NOMO-1 treated with dmso at 0.1 percent for 144 hours (cell line): Measurements from ENCODE around the gene S100A7A.

Source experiments
- DNase-seq: peaks from one replicate; lab custom pipeline; 2025; ENCODE audit not compliant: unreplicated experiment; lab: John Stamatoyannopoulos, UW

Gene S100A7A

DNA sequence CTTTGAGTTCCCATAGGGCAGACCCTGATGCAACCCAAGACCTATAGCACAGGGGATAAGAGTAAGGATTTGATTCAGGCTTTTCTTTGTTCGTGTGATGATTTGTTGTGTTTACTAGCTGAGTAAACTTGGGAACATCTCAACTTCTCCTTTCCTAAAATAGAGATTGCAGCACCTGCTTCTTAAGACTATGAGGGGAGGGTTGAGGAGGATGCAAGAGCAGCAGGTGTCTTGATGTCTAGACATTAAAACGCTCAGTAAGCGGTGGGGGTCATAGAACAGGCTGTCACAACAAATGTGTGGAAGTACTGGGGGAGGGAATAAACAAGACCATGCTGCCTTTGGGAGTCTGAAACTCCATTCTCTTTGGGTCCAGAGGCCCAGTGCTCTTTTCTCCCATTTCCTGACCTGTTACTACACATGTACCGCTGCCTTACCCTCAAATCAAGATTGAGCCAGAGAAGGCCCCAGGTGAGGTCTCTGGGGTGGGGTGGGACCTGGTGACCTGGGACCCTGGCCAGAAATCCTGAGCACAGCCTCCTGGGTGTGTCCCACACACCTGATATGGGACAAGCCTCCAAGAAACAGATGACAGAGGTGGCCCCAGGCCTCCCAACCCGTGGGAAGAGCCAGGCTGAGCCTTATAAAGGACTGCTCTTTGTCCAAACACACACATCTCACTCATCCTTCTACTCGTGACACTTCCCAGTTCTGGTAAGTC lies at the start of gene S100A7A:
TSS of gene S100A7A (plus strand) at position 671 of the 721 bp plus-strand sequence. CDS start 1,563 bp downstream, outside the sequence.
- no peak for DNase-seq

DNA sequence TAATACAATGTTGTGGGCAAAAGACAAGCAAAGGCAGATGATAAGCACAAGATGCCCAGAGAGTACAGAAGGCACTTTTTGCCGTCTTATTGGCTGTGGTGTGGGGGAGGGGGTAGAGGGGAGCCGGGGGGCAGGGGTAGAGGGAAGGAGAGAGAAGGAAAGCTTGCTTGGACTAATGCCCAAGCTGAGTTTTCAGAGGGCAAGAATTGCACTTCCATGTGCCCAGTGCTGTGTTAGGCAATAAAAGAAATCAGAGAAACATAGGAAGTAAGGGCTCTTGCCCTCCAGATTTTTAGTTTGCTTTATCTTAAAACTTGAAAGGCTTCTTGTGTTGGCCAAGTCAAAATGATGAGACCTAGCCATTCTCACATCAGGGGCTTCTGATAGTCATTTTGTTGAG lies 49.2 kb upstream of the S100A7A start:
- no peak for DNase-seq

DNA sequence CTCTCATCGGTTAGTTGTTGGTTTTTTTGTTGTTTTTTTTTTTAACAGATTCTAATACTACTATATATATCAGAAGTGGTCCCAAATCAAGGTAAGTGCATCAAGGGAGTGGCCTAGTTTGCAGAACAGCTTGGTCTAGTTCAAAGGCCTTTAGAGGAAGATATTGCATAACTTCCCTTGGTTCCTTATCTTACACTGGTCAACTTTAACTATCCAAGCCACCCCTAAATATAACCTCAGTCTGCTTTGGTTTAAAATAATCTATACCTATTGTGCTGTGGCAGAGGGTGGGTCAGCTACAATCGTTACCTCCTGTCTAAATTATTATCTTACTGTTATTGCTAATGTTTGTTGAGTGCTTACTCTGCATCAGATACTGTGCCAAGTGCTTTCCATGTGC lies 47.8 kb upstream of the S100A7A start:
- DNase-seq = no peak

DNA sequence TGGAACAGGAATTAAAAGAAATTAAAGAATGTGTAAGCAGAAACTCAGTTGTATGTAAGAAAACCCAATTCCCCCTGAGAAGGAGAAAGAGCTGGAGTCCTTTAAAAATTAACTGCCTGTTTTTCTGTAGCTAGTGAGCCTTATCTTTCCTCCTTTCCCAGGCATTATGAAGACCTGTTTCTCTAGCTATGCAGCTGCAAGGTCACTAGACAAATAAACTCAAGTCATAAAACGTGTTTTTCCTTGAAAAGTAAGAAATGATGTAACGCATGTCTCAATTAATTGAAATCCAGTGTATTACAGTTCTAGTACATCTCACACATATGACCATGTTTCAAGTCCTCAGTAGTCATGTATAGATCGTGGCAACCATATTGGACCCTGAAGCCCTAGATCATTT lies 46.2 kb upstream of the S100A7A start:
- DNase-seq = no peak

DNA sequence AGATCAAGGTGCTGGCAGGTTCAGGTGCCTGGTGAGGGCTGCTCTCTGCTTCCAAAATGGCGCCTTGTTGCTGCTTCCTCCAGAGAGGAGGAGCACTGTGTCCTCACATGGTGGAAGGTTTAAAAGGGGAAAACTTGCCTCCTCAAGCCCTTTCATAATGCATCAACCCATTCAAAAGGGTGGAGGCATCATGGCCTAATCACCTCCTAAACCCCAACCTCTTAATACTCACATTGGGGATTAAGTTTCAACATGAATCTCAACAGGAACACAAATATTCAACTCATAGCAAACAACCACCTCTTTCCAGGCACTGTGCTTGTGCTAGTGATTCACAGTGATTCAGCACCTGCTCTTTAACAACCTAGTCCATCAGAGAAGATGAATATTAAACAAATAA lies 45.1 kb upstream of the S100A7A start:
- DNase-seq = no peak

DNA sequence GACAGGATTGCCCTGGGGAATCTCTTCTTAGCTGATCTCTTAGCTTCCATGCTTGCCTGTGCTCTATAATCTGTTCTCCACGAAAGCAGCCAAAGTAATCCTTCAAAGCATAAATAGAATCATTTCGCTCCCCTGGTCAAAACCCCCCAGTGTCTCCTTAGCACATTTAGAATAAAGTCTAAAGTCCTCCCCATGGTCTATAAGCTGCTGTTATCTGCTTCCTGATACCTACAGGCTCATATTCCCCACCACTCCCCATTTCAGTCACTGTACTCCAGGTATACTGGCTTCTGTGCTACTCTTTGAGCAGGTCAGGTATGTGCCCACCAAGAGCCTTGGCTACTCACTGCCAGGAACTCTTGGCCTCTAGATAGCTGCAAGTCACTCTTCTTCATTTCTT lies 43.7 kb upstream of the S100A7A start:
- no peak for DNase-seq

DNA sequence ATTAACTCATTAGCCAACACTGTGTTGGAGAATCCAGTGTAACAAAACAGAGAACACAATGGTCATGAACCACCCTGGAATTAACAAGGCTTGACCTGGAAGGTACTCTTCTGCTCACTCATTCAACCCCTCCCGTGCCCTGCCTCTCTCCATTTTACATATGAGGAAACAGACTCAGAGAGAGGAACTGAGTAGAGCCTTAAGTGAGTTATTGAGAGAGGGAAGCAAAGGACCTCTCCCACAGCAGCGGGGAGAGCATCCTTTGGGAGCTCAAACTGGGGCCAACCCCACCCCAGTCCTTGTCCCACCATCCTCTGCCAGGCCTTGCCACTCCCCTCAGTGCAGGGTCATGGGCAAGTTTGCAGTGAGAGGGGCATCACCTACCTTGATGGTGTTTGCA lies 42.2 kb upstream of the S100A7A start:
- no peak for DNase-seq

DNA sequence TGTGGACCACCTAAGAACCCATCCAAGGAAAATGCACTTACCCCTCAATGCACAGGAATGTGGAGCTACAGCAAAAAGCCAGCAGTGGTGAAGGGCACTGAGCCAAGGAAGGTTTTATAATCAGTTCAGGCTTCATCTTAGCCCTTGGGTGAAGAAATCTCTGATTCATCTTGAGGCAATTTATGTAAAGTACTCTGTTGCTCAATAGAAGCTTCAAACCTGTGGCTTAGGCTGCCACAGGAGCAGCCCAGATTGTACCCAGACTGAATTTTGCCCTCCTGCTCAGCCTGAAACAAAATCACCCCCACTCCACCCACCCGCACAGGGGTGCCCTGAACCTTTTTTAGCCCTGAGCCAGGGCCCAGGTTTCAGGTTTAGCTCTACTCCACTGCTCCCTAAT lies 40.8 kb upstream of the S100A7A start, which contains the start of gene S100A12:
TSS of gene S100A12 (minus strand) at position 111 of the 400 bp plus-strand sequence. CDS start 1,029 bp downstream, outside the sequence.
- peak; percentile 82 for DNase-seq

DNA sequence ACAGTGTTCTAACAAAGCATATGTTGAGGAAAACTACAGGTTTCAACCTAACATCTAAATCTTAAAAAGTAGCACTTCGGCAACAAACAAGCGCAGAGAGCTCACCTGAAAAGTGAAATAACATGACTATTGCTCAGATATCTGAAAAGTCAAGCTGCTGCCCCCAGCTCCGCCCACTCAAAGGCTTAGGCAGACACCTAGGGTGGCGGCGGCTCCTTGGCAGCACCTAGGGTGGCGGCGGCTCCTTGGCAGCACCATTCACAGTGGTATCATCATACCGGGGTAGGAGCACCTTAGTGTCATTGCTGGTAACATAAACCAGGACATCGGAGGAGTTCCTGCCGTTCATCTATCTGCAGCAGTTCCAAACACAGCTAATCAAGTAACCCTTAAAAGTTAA lies 36.7 kb upstream of the S100A7A start:
- no peak for DNase-seq

DNA sequence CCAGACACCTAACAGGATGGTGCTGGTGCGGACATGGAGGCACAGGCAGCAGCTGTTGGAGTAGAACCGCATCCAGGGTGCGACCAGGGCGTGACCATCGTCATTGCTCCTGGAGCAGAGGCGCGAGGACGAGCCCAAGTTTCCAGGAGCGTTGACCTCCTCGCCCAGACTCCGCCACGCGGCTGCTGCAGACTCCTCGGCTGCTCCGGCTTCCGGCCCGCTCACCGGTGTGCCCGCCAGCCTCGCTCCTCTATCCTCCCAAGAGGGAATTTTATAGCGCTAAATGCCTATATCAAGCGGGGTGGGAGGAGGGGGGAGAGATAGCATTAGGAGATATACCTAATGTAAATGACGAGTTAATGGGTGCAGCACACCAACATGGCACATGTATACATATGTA lies 35.6 kb upstream of the S100A7A start:
- DNase-seq = no peak

DNA sequence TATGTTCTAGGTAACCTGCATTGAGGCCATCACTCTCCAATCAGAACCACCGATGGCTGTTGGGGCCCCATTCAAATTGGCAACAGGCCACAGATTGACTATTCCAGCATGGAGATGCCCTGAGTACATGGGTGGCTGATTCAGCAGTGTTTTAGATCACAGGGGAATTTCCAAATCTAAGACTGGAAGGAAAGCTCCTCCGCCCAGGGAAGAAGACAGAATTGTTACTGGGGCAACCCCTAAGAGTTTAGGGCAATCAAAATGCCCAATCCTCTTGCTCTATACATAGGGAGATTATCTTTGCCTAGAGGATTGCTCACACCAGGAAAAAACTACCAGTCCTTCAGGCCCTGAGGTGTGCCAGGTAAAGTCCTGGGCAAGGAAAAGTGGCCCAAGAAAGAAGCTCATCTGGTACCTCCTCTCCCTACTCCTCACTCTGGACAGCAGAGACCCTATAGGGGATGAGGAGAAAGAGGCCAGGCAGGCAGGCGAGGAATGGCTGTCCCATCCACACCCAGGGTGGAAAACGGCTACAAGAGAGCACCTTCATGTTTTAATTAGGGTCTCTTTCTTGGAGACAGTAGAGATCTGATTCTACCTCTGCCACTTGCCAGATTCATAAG lies 31.3 kb upstream of the S100A7A start:
- no peak for DNase-seq

DNA sequence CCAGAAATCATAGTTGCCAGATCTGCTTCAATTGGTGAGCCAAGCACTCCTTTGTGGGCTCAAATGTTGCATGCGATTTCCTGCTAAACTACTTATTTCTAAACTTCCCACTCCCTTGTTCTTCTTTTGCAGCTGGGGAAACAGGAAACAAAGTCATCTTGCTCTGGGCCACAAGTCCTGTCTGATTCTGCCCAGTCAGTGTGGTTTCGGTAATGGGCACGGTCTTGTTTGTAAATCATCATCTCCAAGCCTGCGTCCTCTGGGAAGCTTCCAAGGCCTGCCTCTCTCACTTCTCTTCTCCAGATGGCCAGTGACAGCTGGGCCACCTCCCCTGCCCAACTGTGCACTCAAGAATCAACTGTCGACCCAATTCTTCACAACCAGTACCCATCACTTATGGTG lies 29.8 kb upstream of the S100A7A start:
- peak; percentile 95 for DNase-seq

DNA sequence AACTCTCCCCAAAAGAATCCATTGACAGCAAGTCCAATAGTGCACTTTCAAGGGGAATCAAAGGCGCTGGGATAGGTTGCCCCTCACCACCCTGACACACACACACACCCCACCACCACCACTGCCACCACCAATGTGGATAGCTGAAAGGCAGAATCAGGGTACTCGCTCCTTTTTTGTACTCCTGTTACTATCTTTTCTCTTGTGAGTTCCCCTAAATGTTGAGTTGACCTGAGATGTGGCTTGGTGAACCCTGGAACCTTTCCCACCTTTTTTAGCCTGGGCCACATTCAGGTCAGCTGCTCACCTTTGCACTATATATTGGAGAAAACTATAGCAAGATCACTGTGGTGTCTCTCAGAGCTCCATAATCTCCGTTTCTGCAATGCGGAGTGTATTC lies 29.3 kb upstream of the S100A7A start:
- DNase-seq = no peak

DNA sequence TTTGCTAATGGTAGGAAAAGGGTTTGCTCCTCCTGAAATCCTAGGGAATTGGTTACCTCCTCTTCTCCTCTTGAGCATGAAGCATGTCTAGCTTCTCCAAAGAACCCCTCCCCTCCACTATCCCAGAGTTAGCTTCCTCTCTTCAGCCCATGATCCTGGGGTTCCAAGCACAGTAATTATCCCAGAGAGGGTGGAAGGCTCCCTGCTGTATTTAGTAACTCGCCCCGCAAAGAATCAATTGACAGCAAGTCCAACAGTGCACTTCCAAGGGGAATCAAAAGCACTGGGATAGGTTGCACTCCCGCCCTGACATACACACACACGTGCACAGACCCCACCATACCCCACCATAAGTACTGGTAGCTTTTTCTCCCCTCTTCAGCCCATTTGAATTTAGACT lies 28.5 kb upstream of the S100A7A start:
- no peak for DNase-seq

DNA sequence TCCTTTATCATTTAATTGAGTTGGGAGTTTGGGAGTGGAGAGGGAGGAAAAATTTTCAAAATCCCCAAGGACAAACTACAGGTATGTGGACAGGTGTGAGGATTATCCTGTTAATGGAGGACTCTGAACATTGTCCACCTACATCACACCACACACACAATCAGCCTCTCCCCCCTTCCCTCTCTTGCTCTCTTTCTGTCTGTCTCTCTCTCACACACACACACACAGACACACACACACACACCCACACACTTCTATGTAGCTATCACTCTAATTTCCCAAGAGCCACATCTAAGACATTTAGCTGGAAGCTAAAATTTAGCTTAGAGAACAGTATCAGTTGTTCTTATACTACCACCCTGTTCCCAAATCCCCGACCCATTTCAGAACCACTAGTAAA lies 26.9 kb upstream of the S100A7A start:
- DNase-seq = no peak

DNA sequence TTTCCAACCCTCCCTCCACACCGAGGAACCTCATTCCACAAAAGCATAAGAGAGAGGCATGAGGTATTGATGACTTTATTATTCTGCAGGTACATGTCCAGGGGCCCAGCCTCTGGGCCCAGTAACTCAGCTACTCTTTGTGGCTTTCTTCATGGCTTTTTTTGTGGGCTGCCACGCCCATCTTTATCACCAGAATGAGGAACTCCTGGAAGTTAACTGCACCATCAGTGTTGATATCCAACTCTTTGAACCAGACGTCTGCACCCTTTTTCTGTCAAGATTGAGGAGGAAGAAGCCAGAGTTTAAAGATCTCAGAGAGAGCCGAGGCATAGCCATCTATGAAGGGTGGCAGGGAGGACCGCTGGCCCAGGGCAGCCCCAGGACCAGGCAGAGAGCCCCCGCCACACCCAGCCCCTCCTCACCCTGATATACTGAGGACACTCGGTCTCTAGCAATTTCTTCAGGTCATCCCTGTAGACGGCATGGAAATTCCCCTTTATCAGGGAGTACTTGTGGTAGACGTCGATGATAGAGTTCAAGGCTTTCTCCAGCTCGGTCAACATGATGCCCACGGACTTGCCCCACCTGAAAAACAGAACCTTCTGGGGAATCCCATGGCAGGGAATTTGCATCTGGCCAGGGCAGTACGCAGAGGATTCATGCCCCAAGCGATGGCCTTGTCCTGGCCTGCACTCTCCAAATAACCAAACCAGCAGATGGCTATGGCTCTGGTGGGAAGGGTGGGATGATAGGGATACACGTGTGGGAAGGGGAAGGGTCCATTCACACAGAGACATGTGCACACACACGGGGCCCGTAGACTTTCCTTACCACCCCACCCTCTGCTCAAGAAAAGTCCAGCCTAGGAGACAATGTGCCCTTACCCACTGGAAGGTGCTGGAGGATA lies 26.1 kb upstream of the S100A7A start:
- peak; percentile 59 for DNase-seq

DNA sequence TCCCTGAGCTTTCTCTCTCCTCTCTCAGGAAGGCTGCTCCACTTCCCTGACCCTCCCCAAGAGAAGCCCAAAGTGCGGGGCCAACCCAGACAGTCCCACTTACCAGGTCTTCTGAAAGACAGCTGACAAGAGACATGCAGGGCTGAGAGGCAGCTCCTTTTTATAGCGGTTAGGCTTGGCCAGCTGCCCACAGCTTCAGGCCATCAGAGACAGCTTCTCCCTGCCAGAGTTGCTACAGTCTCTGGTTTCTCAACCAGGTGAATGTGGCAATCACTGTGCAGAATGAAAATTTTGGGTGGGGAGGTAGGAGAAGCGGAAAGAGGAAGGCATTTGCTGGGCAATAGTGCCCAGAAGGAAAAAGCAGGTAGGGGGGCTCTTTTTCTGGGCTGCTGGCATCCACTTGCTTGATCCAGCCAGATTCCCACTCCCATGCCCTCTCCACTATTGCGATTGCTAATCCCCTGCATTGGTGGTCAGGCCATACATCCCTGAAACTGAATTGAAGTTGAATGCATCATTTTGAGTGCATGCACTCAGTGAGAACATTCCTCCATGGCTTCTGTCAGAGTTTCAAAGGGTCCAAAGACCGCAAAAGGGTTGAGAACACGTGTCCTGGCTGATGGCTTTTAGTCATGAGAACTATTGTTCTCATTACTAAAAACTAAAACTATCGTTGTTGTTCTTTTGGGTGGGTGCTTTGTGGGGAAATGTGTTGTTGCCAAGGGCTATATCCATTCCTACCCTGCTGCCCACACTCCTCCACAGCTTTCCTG lies 25.2 kb upstream of the S100A7A start, which contains the start of gene S100A8:
TSS of gene S100A8 (minus strand) at position 136 of the 773 bp plus-strand sequence. CDS start 538 bp downstream, outside the sequence.
- DNase-seq = peak; percentile 83

DNA sequence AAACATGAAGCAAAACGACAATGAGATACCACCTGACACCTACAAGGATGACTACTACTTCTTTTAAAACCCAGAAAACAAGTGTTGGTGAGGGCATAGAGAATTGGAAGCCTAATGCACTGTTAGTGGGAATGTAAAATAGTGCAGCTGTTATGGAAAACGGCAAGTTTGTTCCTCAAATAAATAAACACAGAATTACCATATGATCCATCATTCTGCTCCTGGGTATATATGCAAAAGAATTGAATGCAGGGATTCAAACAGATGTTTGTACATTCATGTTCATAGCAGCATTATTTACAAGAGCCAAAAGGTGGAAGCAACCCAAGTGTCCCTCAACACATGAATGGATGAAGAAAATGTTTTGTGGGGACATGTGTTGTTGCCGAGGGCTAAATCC lies 24.1 kb upstream of the S100A7A start:
- no peak for DNase-seq

DNA sequence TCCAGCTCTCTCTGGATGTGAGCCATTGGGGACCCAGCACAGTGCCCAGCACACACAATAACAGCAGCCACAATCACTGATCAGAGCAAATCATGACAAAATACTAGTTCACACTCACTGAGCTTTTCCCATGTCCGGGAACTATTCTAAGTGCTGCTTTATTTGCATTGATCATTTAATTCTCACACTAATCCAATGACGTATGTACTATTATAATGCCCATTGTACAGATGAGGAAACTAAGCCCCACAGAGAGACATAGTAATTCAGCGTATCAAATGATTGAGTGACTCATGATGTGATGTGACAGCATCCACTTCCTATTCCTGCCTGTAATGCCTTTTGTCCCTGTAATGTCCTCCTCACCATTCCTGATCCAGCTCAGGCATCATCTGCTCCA lies 23.5 kb upstream of the S100A7A start:
- no peak for DNase-seq

DNA sequence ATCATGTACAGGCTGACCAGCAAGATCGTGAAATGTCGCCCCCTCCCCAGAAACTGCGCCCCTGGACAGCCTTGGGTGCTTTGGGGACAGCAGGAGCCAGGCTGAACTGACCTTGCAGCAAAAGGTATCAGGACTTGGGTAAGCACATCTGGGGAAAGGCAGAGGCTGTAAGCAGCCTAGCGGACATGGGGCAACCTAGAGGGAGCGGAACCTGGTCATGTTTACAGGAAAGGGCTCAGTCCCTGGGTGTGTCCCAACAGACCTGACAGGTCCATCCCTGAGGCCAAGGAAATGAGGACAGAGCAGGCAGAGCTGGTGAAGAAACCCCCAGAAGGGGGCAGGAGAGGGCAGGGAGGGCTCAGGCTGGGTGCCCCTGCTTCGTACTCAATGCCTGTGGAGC lies 22.4 kb upstream of the S100A7A start:
- DNase-seq = no peak

DNA sequence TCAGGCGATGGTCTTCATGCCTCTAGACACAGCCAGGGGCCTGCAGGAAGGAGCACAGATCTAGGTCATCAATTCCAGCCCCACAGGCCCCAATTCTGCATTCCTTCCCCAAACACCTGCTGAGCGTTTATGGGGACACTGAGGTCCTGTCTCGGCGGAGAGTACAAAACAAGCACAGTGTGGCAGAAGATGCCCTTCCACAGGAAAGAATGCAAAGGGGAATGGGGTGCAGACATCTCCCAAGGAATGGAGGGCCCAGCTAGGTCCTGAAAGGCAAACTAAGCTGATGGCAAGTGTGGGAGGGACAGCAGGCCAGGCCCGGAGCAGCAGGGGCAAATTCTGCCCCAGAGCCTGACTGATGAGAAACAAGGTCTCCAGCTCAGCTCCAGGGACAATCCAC lies 21.9 kb upstream of the S100A7A start:
- DNase-seq = no peak
